MCF 10A (cell line): ENCODE results near the gene SPECC1L. TPM values are rescaled to one million over a fixed set of nuclear protein-coding genes. Genes with fewer than 3 reads are reported as not detected.

Experiments
- BruUV-seq: library from RNA; stranded (reverse); fragments of 400-500 nt; replicated peaks from 2 replicates; lab custom pipeline; 2021; lab: Mats Ljungman, UMichigan
- CTCF ChIA-PET: fragments of 300-600 bp; sonication (Branson Sonifier 250); formaldehyde crosslinking; extraction: SDS; loops from one replicate; lab custom pipeline; 2021; ENCODE audit warnings: antibody characterized with exemption, inconsistent platforms; lab: Yijun Ruan, JAX
- POLR2A ChIA-PET: fragments of 300-600, 350-650 bp; sonication (Branson Sonifier 250); formaldehyde crosslinking; extraction: SDS; loops from one replicate; lab custom pipeline; 2020; ENCODE audit warnings: antibody characterized with exemption, inconsistent platforms; lab: Yijun Ruan, JAX
- DNase-seq: peaks from one replicate; pipeline ENCODE4 v3.0.0-alpha.2; 2018; ENCODE audit not compliant: unreplicated experiment
- H3K27ac Mint-ChIP-seq: one replicate; pipeline ENCODE4 v1.8.0; 2022; ENCODE audit warnings: mild to moderate bottlenecking, low read depth, mixed read lengths; ENCODE audit not compliant: unreplicated experiment
- H3K27me3 Mint-ChIP-seq: one replicate; pipeline ENCODE4 v1.8.0; 2022; ENCODE audit warnings: mixed read lengths; ENCODE audit not compliant: insufficient read depth, unreplicated experiment
- H3K36me3 Mint-ChIP-seq: one replicate; pipeline ENCODE4 v1.8.0; 2022; ENCODE audit warnings: mild to moderate bottlenecking, moderate library complexity, mixed read lengths; ENCODE audit not compliant: insufficient read depth, unreplicated experiment
- H3K4me1 Mint-ChIP-seq: one replicate; pipeline ENCODE4 v1.8.0; 2022; ENCODE audit warnings: mixed read lengths; ENCODE audit not compliant: insufficient read depth, unreplicated experiment
- H3K4me3 Mint-ChIP-seq: one replicate; pipeline ENCODE4 v1.8.0; 2022; ENCODE audit warnings: mild to moderate bottlenecking, moderate library complexity, mixed read lengths; ENCODE audit not compliant: unreplicated experiment
- H3K9me3 Mint-ChIP-seq: one replicate; pipeline ENCODE4 v1.8.0; 2022; ENCODE audit warnings: mixed read lengths; ENCODE audit not compliant: unreplicated experiment
- intact Hi-C: fragments of 100-400 bp; cut with micrococcal nuclease; formaldehyde crosslinking; loops from 2 replicates; pipeline ENCODE4 v1.14.1; 2022
- total RNA-seq: library from RNA; stranded (reverse); gene quantifications from 2 replicates; pipeline ENCODE4 v1.2.3, GENCODE V29; 2022
- TF ChIP-seq, protein P1 (sequence below): fragments of 200-600 bp; IDR thresholded peaks from one replicate; pipeline ENCODE4 v1.8.0; 2022; ENCODE audit warnings: antibody characterized with exemption, mild to moderate bottlenecking; ENCODE audit not compliant: unreplicated experiment

SPECC1L gene
- total RNA-seq, 1 experiment from 2014 or later, result 60.4 TPM

DNA sequence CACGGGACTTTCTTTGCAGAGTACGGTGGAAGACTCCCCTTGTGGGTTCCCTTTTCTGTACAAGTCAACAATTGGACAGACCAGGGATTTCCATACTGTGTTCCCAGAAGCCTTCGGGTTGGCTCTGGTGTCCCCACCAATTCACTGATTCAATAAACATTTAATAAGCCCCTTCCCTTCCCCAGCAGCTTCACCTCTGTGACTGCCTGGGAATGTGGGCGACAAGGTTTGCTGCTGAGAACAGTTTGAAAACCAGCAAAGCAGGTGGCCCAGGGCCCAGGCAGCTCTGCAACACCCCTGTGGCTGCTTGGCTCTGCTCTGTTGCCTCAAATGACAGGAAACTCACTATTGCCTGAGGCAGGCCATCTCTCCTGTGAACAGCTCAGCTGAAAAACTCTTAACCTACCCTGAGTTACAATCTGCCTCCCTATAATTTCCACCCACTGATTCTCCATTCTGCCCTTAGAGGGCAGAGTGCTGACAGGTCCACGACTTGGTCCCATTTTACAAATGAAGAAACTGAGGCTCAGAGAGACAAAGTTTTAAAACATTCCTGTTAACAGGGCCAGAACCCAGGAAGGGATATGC is 167.2 kb downstream of the SPECC1L start:
- H3K4me3 Mint-ChIP-seq, result no peak overlapping the region
- TF ChIP-seq, protein P1, sequence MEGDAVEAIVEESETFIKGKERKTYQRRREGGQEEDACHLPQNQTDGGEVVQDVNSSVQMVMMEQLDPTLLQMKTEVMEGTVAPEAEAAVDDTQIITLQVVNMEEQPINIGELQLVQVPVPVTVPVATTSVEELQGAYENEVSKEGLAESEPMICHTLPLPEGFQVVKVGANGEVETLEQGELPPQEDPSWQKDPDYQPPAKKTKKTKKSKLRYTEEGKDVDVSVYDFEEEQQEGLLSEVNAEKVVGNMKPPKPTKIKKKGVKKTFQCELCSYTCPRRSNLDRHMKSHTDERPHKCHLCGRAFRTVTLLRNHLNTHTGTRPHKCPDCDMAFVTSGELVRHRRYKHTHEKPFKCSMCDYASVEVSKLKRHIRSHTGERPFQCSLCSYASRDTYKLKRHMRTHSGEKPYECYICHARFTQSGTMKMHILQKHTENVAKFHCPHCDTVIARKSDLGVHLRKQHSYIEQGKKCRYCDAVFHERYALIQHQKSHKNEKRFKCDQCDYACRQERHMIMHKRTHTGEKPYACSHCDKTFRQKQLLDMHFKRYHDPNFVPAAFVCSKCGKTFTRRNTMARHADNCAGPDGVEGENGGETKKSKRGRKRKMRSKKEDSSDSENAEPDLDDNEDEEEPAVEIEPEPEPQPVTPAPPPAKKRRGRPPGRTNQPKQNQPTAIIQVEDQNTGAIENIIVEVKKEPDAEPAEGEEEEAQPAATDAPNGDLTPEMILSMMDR, result peak; percentile 16
- CTCF ChIA-PET, result interaction anchor here (0.5 to 0.9 kb wide), 3 partner anchors 10 to 106 kb away, joined by 3 to 4 read pairs (median 3); partner anchors contain the start of gene ADORA2A
- no peaks in the 10 kb centered on the region for H3K27me3 Mint-ChIP-seq
- BruUV-seq, result no TSS peak
- H3K4me1 Mint-ChIP-seq, result no peaks in the 10 kb centered on the region
- POLR2A ChIA-PET, result interaction anchor here (0.7 kb wide), 1 partner anchor 219 kb away, joined by 4 read pairs; no protein-coding TSS in a partner anchor
- DNase-seq, result peak; percentile 20
- intact Hi-C loops, result no loop called here
- no peak overlapping the region for H3K27ac Mint-ChIP-seq
- no peaks in the 10 kb centered on the region for H3K36me3 Mint-ChIP-seq
- H3K9me3 Mint-ChIP-seq, result no peaks in the 10 kb centered on the region

DNA sequence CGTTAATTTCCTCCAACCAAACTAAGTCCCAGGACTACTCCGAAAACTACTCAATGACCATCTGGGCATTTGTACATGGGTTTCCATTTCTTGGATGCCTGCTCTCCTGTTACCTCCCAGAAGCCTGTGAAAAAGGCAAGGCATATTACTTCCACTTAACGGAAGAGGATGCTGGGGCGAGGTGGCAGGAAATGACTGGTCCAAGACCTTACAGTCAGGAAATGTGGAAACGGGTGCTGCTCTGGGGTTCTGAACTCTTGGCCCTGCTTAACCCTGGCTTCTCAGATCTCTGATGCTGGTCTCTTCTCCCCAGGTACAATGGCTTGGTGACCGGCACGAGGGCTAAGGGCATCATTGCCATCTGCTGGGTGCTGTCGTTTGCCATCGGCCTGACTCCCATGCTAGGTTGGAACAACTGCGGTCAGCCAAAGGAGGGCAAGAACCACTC is 169.7 kb downstream of the SPECC1L start:
- ChIA-PET CTCF (no interaction called here), POLR2A (no interaction called here)
- Mint-ChIP-seq H3K9me3 (no peaks in the 10 kb centered on the region), H3K4me3 (no peak overlapping the region), H3K36me3 (no peaks in the 10 kb centered on the region), H3K27me3 (no peaks in the 10 kb centered on the region), H3K4me1 (no peaks in the 10 kb centered on the region), H3K27ac (no peak overlapping the region)
- DNase-seq, result no peak
- BruUV-seq, result no TSS peak
- TF ChIP-seq, protein P1, result no peak
- intact Hi-C loops, result no loop called here

DNA sequence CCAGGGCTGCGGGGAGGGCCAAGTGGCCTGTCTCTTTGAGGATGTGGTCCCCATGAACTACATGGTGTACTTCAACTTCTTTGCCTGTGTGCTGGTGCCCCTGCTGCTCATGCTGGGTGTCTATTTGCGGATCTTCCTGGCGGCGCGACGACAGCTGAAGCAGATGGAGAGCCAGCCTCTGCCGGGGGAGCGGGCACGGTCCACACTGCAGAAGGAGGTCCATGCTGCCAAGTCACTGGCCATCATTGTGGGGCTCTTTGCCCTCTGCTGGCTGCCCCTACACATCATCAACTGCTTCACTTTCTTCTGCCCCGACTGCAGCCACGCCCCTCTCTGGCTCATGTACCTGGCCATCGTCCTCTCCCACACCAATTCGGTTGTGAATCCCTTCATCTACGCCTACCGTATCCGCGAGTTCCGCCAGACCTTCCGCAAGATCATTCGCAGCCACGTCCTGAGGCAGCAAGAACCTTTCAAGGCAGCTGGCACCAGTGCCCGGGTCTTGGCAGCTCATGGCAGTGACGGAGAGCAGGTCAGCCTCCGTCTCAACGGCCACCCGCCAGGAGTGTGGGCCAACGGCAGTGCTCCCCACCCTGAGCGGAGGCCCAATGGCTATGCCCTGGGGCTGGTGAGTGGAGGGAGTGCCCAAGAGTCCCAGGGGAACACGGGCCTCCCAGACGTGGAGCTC is 170.2 kb downstream of the SPECC1L start:
- Mint-ChIP-seq H3K36me3 (no peaks in the 10 kb centered on the region), H3K27me3 (no peaks in the 10 kb centered on the region), H3K4me3 (no peak overlapping the region), H3K27ac (no peak overlapping the region), H3K9me3 (no peaks in the 10 kb centered on the region), H3K4me1 (no peaks in the 10 kb centered on the region)
- TF ChIP-seq, protein P1, result no peak
- ChIA-PET CTCF (no interaction called here), POLR2A (interaction anchor here (1.0 kb wide), 1 partner anchor 108 kb away, joined by 3 read pairs; no protein-coding TSS in a partner anchor)
- DNase-seq, result no peak
- BruUV-seq, result no TSS peak
- intact Hi-C loops, result no loop called here
